D341Med (cell line): ENCODE data around the gene CYREN.
A peak's percentile ranks its signal among the peaks of the same experiment; 100 is the strongest.
"Not testable (repeated sequence)": the region's sequence is repeated elsewhere in the genome, so short reads cannot be mapped to it uniquely, and the experiment has no call there.

ENCODE experiments used
- DNase-seq: peaks from one replicate; pipeline ENCODE4 v3.0.0; 2012; ENCODE audit warnings: low spot score

The CYREN gene

DNA sequence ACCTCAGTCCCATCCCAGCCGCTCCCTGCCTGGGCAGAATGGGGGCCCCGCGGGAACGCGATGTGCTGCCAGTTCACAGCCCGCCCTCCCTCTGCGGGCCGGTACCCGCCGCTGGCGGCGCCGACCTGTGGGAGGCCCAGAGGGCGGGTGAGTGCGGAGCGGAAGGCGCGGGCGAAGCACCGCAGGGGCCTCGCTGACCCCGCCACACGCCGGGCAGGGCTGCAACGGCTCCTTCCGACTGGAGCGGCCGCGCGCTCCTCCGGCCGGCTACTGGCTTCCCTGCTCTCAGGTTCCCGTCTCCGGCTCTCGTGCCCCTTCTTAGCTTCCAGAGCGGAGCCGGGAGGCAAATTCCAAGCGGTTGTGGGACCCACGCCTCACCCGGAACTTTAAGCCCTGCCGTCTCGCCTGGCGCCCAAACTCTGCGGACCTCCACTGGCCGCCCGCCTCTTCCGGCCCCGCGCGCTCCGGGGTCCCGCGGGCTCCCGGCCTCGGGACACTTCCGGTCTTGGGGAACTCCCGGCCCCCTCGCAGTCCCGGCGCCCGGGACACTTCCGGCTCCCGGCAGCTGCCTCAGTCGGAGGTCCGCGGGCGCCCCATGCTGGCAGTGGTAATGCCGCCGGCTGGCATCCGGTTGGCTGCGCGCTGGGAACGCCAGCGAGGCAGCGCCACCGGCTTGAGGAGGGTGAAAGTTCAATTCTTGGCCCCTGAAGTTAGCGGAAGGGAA is at the start of gene CYREN:
TSS of gene CYREN (minus strand) at position 434 of the 724 bp plus-strand sequence. CDS start 1,785 bp downstream, outside the sequence.
- peak; percentile 98 for DNase-seq

- no peak for DNase-seq
These were observed 47.4 kb upstream of the CYREN start for GRCh38 chr7:135217645-135218509.

- DNase-seq, result no peak
These were observed 45.2 kb upstream of the CYREN start for GRCh38 chr7:135215698-135216097.

GRCh38 chr7:135215180-135215579 is 44.7 kb upstream of the CYREN start:
- no peak for DNase-seq

DNA sequence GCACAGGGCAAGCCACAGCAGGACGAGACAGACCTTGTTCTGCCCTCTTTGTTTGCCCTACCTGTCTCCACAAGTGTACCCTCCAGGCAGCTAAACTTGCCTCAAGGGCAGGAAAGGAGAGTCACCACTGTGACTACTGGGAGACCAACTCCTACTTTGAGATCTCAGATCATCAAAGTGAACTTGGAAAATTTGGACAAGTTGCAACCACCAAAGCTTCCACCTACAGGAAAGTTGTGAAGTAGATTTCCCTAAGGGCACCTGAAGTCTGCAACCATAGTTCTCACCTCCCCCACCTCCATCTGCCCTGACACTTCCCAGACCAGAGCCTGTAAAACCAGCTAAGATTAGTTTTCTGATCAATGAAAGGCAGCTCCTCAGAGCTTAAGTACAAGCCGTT is 43.3 kb upstream of the CYREN start:
- no peak for DNase-seq

DNA sequence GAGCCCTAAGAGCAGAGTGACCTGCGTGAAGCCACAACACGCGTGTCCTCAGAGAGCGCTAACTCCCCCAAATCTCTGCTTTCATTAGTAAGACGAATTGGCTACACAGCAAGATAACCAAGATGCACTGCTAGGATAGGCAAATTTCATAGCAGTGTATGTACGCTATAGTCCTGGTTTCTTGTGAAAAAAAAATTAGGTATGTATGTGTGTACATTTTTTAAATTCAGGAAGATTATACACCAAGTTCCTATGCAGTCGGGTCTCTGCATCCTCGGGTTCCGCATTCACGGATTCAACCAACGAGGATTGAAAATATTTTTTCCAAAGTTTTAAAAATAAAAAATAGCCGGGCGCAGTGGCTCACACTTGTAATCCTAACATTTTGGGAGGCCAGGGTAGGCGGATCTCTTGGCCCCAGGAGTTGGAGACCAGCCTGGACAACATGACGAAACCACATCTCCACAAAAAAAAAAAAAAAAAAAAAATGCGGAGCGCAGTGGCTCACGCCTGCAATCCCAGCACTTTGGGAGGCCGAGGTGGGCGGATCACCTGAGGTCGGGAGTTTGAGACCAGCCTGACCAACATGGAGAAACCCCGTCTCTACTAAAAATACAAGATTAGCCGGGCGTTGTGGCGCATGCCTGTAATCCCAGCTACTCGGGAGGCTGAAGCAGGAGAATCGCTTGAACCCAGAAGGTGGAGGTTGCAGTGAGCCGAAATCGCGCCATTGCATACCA is 41.6 kb upstream of the CYREN start:
- DNase-seq, result not testable (repeated sequence)

- DNase-seq, result peak; percentile 100
These were observed 40.9 kb upstream of the CYREN start, which contains the start of gene WDR91 for GRCh38 chr7:135211179-135211945. Gene WDR91, minus strand, starts transcription at chr7:135211526. Its CDS starts 24 bp downstream, at chr7:135211502.

- no peak for DNase-seq
These were observed 40.3 kb upstream of the CYREN start for GRCh38 chr7:135210888-135211178.

GRCh38 chr7:135209225-135209834 is 38.8 kb upstream of the CYREN start:
- no peak for DNase-seq

DNA sequence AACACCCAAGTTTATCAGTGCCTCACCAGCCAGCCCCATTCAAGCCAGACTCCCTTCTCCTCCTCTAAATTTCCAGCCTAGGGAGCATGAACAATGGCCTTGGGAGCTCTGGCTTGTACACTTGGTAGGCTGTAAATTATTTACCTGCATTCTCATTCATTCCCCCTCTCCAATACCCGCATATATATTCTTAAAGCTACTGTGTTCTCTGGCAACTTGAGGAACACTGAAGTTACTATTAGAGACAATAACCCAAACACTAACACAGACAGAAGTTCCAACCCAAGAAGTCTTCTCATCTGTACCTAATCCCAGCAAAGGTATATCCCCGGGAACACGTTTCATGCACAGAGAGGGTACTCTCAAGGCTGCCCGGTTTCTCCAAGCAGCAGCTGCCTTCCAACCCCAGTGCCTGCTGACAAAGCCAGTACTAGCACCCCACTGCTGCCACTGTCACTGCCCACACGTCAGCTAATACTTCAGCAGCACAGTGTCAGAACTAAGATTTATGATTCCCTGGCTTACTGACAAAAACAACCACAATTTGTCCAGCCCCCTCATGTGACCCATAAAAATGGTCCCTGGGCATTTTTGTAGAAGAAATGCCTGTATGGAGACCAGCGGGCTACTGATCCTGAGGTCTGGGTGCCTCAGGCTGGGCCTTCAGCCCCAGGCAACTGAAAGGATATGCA is 37.7 kb upstream of the CYREN start:
- DNase-seq, result no peak

DNA sequence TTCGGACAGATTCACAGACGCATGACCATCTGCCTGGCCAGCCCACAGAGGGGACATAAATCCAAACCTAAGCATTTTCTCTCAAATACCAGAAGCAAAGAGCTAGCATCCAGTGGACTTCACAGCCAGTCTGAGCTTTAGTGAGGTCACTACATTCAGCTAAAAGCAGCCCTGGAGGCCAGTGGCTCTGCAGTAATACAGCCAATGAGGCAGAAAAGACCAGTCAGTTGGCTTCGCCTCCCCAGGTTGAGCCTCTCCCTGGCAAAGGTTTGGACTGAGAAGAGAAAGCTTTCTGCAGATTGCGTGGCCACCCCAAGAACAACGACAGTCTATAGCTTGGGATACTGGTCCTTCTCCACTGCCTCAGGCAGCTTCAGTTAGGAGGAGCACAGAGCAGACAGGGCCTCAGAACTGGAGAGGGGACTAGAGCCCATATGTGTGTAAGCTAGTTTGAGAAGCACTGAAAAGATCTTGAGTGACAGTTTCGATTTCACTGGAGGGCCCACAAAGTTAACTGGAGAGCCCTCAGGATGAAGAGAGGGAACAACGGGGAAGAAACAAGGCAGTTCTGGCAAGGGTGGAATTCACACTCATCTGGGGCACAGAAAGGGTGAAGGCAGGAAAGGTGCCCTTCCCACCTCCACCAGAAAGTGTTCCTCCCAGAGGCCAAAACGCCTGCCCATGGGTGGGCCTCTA is 37.0 kb upstream of the CYREN start:
- DNase-seq, result no peak

- no peak for DNase-seq
These were observed 36.5 kb upstream of the CYREN start for GRCh38 chr7:135206941-135207391.

DNA sequence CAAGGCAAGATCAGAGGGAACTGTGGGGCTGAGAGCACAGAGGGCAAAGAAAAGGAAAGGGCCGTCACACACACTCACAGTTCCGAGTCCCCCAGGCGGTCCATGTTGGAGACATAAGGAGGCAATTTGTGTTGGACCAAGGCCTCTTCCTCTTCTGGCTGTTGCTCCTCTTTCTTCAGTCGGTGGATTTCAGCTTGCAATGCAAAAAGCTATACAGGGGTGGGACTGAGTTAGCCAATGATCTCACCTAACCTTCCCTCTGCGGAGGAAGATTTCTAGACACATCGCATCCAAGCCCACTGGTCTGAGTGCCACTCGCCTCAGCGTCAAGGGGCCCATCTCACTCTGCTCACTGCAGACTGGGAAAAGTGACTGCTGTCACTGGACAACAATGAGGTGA is 35.3 kb upstream of the CYREN start:
- no peak for DNase-seq

DNA sequence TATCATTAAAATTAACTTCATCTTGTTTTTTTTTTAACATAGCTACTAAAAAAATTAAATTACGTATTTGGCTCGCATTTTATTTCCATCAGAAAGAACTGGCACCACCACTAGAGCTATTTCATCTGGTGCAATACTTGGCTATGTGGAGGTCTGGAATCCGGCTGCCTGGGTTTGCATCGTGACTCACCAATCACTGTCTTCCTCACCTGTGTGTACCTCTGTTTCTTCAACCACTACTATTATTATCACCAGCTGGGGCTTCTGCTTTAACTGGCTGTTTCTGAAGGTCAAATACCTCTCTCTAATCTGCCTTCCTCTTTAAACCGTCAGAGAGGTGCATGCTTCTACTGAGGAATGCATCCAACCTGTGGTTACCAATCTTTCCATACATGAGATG is 34.4 kb upstream of the CYREN start:
- no peak for DNase-seq

DNA sequence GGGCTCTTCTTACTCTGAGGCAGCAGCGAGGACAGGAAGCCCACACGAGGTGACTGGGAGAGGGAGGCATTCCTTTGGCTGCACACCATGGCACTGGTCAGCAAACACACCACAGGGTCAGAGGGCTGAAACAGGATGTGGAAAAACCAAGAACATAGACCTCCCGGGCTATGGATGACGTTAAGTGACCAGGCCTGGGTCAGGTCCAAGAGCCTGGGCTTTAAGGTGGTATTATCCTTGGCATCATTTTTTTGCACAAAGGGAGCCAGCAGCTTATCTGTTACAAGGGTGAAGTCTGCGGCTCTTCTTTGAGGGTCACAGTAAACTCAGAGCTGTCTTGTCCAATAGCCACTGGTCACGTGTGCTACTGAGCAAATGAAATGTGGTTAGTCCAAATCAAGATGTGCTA is 33.8 kb upstream of the CYREN start:
- DNase-seq, result no peak

DNA sequence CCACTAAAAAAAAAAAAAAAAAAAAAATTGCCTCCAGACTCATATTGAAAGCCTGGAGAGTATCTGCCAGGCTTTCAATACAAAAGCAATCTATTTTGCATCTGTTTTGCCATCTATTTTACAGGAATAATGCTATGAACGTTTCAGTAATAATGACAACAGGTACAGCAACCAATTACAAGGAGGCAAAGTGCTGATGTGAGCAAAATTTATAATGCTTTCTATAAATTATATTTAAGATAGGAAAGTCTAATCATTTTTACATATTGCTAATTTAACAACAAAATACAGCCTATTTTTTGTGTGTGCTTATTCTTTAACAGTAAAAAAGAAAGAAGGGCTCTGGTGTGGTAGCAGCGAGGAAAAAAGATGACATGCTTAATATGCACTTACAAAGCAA is 30.8 kb upstream of the CYREN start:
- no peak for DNase-seq

DNA sequence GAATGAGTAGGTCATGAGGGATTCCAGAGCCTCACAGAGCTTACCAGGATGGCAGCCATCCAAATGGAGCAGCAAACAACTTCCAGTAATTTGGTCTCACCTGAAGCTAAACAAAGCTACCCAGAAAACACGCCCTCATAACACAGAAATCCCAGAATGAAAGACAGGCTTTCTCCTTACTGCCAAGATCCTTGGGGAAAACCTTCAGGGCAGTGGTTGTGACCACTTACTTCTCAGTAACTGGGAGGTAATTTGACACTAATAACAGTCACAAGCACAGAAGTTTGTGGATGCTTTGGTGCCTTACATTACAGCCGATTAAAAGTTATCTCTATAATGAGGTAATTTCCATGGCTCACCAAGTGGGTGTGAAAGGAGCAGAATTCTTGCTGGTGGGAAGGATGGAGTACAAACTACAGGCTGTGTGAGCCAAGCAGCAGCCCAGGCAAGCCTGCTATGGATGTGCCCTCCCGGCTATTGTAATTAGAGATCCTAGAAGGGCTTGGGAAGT is 30.4 kb upstream of the CYREN start:
- no peak for DNase-seq

GRCh38 chr7:135199439-135199838 is 28.9 kb upstream of the CYREN start:
- DNase-seq, result no peak

GRCh38 chr7:135197906-135198655 is 27.6 kb upstream of the CYREN start:
- no peak for DNase-seq
